Endodermal cell (in vitro differentiated cells): ENCODE measurements around the gene TTBK1. TPM values are rescaled to one million over a fixed set of nuclear protein-coding genes. Genes with fewer than 3 reads are reported as not detected.

Experiments used
- DNase-seq: peaks from one replicate; pipeline ENCODE4 v3.0.0-alpha.2; 2017
- H3K27ac ChIP-seq: 2 replicates; pipeline ENCODE4 v1.5.1; 2013; ENCODE audit warnings: mild to moderate bottlenecking, low read depth, low read length, moderate library complexity
- H3K27me3 ChIP-seq: 2 replicates; pipeline ENCODE4 v1.6.1; 2013; ENCODE audit warnings: mild to moderate bottlenecking, low read length, moderate library complexity; ENCODE audit not compliant: insufficient read depth, control insufficient read depth, poor library complexity, severe bottlenecking
- H3K36me3 ChIP-seq: 2 replicates; pipeline ENCODE4 v1.7.0; 2013; ENCODE audit warnings: mild to moderate bottlenecking, low read length, moderate library complexity; ENCODE audit not compliant: control insufficient read depth, insufficient read depth
- H3K4me1 ChIP-seq: one replicate; pipeline ENCODE4 v1.7.0; 2013; ENCODE audit warnings: low read length; ENCODE audit not compliant: control insufficient read depth, insufficient read depth
- H3K4me3 ChIP-seq: 2 replicates; pipeline ENCODE4 v1.5.1; 2013; ENCODE audit warnings: mild to moderate bottlenecking, low read length, moderate library complexity
- H3K9ac ChIP-seq: 2 replicates; pipeline ENCODE4 v1.6.1; 2013; ENCODE audit warnings: mild to moderate bottlenecking, low read length, moderate library complexity; ENCODE audit not compliant: poor library complexity, severe bottlenecking; ENCODE audit errors: extremely low read depth
- H3K9me3 ChIP-seq: 2 replicates; pipeline ENCODE4 v1.6.1; 2013; ENCODE audit warnings: mild to moderate bottlenecking, low read length, moderate library complexity; ENCODE audit not compliant: control insufficient read depth
- H3K27ac Mint-ChIP-seq: 2 replicates; pipeline ENCODE4 v1.8.0; 2020; ENCODE audit warnings: mixed read lengths
- H3K27me3 Mint-ChIP-seq: 2 replicates; pipeline ENCODE4 v1.8.0; 2021; ENCODE audit warnings: mild to moderate bottlenecking, mixed read lengths; ENCODE audit not compliant: insufficient read depth
- H3K36me3 Mint-ChIP-seq: 2 replicates; pipeline ENCODE4 v1.8.0; 2020; ENCODE audit warnings: low read depth, mixed read lengths
- H3K4me1 Mint-ChIP-seq: 2 replicates; pipeline ENCODE4 v1.8.0; 2020; ENCODE audit warnings: mixed read lengths
- H3K4me3 Mint-ChIP-seq: 2 replicates; pipeline ENCODE4 v1.8.0; 2020; ENCODE audit warnings: mild to moderate bottlenecking, moderate library complexity, mixed read lengths
- H3K9me3 Mint-ChIP-seq: 2 replicates; pipeline ENCODE4 v1.8.0; 2020; ENCODE audit warnings: mild to moderate bottlenecking, mixed read lengths
- CTCF ChIP-seq: fragments of 200-600 bp; sonication (generic); conservative IDR thresholded peaks from 2 replicates; pipeline ENCODE4 v1.5.0; 2021; ENCODE audit warnings: antibody characterized with exemption, mild to moderate bottlenecking
- WGBS, 2 experiments: methylation state at CpG; one replicate each; pipeline versions ENCODE4 v1.1.5 to v1.1.7; 2013; ENCODE audit warnings: missing lambda C conversion rate in 2 of 2, mixed read lengths in 1 of 2; ENCODE audit not compliant: insufficient coverage in 1 of 2, insufficient read length in 1 of 2; 5-methylcytosine and 5-hydroxymethylcytosine counted together
- total RNA-seq, 2 donors: library from RNA; stranded (reverse); fragmentation: NEBNext Ultra II Directional in 1 of 2; extraction: Animal tissue kit (Norgen Biotek cat#: 25700) in 1 of 2; gene quantifications; 2 replicates in 1 of 2; 3 replicates in 1 of 2; pipeline ENCODE4 v1.2.1, GENCODE V29; 2021

TTBK1 gene
- total RNA-seq, 2 donors from 2014 or later = 0.62 TPM

- Mint-ChIP-seq H3K9me3 (no peaks in the 10 kb centered on the region), H3K27me3 (peaks cover 21% of the 10 kb centered on the region), H3K27ac (no peak overlapping the region), H3K4me3 (no peak overlapping the region), H3K4me1 (peaks cover 9% of the 10 kb centered on the region), H3K36me3 (no peaks in the 10 kb centered on the region)
- H3K27ac ChIP-seq = no peak overlapping the region
- H3K9ac ChIP-seq = no peak overlapping the region
- H3K4me3 ChIP-seq = no peak overlapping the region
- no peaks in the 10 kb centered on the region for H3K27me3 ChIP-seq
- 89 to 90% methylated on average over 2 to 11 of the region's 11 CpGs for WGBS, 2 experiments
- no peaks in the 10 kb centered on the region for H3K36me3 ChIP-seq
- H3K9me3 ChIP-seq = no peaks in the 10 kb centered on the region
- no peak for TF ChIP-seq CTCF
- DNase-seq = no peak
- H3K4me1 ChIP-seq = no peaks in the 10 kb centered on the region
Observed at GRCh38 chr6:43254846-43255245, 11.6 kb downstream of the TTBK1 start.

GRCh38 chr6:43255408-43256054 lies 12.2 kb downstream of the TTBK1 start:
- DNase-seq = peak; percentile 35
- Mint-ChIP-seq H3K27ac (no peak overlapping the region), H3K27me3 (peaks cover 18% of the 10 kb centered on the region)

GRCh38 chr6:43256670-43257366 lies 13.5 kb downstream of the TTBK1 start:
- Mint-ChIP-seq H3K27ac (no peak overlapping the region), H3K36me3 (no peaks in the 10 kb centered on the region), H3K4me3 (no peak overlapping the region), H3K27me3 (peaks cover 5% of the 10 kb centered on the region), H3K9me3 (no peaks in the 10 kb centered on the region), H3K4me1 (peaks cover 2% of the 10 kb centered on the region)
- no peak overlapping the region for H3K27ac ChIP-seq
- no peak for DNase-seq
- WGBS, 2 experiments = 90 to 100% methylated on average over 4 to 9 of the region's 9 CpGs
- H3K9ac ChIP-seq = no peak overlapping the region
- H3K9me3 ChIP-seq = no peaks in the 10 kb centered on the region
- H3K36me3 ChIP-seq = no peaks in the 10 kb centered on the region
- H3K4me1 ChIP-seq = no peaks in the 10 kb centered on the region
- no peak for TF ChIP-seq CTCF
- H3K27me3 ChIP-seq = no peaks in the 10 kb centered on the region
- H3K4me3 ChIP-seq = no peak overlapping the region

More at GRCh38 chr6:43255408-43256054, 12.2 kb downstream of the TTBK1 start:
- H3K4me1 ChIP-seq = no peaks in the 10 kb centered on the region
- no peak overlapping the region for H3K27ac ChIP-seq
- no peaks in the 10 kb centered on the region for H3K27me3 ChIP-seq
- H3K36me3 ChIP-seq = no peaks in the 10 kb centered on the region
- no peaks in the 10 kb centered on the region for H3K36me3 Mint-ChIP-seq
- no peaks in the 10 kb centered on the region for H3K9me3 ChIP-seq
- WGBS, 2 experiments = 87 to 95% methylated on average over 8 to 11 of the region's 11 CpGs
- no peak for TF ChIP-seq CTCF
- no peak overlapping the region for H3K4me3 Mint-ChIP-seq
- H3K4me1 Mint-ChIP-seq = peaks cover 9% of the 10 kb centered on the region
- H3K4me3 ChIP-seq = no peak overlapping the region
- H3K9ac ChIP-seq = no peak overlapping the region
- H3K9me3 Mint-ChIP-seq = no peaks in the 10 kb centered on the region
